DND-41 (cell line): Measurements from ENCODE around the gene ITIH5.

Experiments
- EZH2 ChIP-seq: IDR thresholded peaks from 3 replicates; pipeline ENCODE4 v1.6.1; 2012; ENCODE audit warnings: borderline replicate concordance, low read depth, mild to moderate bottlenecking, moderate library complexity, low read length, inconsistent platforms; ENCODE audit not compliant: severe bottlenecking
- TF ChIP-seq, protein P1 (sequence below): IDR thresholded peaks from 2 replicates; pipeline ENCODE4 v1.5.1; 2012; ENCODE audit warnings: borderline replicate concordance, low read length, moderate library complexity, mild to moderate bottlenecking; ENCODE audit not compliant: poor library complexity, severe bottlenecking; ENCODE audit errors: extremely low read depth

- TF ChIP-seq, protein P1, sequence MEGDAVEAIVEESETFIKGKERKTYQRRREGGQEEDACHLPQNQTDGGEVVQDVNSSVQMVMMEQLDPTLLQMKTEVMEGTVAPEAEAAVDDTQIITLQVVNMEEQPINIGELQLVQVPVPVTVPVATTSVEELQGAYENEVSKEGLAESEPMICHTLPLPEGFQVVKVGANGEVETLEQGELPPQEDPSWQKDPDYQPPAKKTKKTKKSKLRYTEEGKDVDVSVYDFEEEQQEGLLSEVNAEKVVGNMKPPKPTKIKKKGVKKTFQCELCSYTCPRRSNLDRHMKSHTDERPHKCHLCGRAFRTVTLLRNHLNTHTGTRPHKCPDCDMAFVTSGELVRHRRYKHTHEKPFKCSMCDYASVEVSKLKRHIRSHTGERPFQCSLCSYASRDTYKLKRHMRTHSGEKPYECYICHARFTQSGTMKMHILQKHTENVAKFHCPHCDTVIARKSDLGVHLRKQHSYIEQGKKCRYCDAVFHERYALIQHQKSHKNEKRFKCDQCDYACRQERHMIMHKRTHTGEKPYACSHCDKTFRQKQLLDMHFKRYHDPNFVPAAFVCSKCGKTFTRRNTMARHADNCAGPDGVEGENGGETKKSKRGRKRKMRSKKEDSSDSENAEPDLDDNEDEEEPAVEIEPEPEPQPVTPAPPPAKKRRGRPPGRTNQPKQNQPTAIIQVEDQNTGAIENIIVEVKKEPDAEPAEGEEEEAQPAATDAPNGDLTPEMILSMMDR, result no peak
- TF ChIP-seq EZH2, result no peak
These were observed 54.9 kb downstream of the ITIH5 start for GRCh38 chr10:7611909-7612308.
